Activated CD4-positive, alpha-beta T cell treated with anti-CD3 and anti-CD28 coated beads, Interleukin-2, amount 10 ng/mL, durations not matched to agents 7 days and 5 days (primary cell): ENCODE measurements around the gene NAGS. TPM values are rescaled to one million over a fixed set of nuclear protein-coding genes. Genes with fewer than 3 reads are reported as not detected.
A peak's percentile ranks its signal among the peaks of the same experiment; 100 is the strongest.
"Not testable (repeated sequence)": the region's sequence is repeated elsewhere in the genome, so short reads cannot be mapped to it uniquely, and the experiment has no call there.

Experiments used
- CTCF ChIA-PET: fragments of 350-600 bp; sonication (Branson Sonifier 250); formaldehyde crosslinking; loops from one replicate; lab custom pipeline; 2021; ENCODE audit warnings: antibody characterized with exemption; lab: Charles Lee
- POLR2A ChIA-PET: fragments of 350-600 bp; sonication (Branson Sonifier 250); formaldehyde crosslinking; loops from one replicate; lab custom pipeline; 2021; ENCODE audit warnings: antibody characterized with exemption; lab: Charles Lee
- DNase-seq: peaks from one replicate; pipeline ENCODE4 v3.0.0-alpha.2; 2020
- H3K27ac Mint-ChIP-seq: one replicate; pipeline ENCODE4 v1.8.0; 2021; ENCODE audit warnings: mild to moderate bottlenecking, moderate library complexity, mixed read lengths
- H3K27me3 Mint-ChIP-seq: one replicate; pipeline ENCODE4 v1.8.0; 2021; ENCODE audit warnings: mixed read lengths
- H3K36me3 Mint-ChIP-seq: one replicate; pipeline ENCODE4 v1.8.0; 2021; ENCODE audit warnings: low read depth, mixed read lengths
- H3K4me1 Mint-ChIP-seq: one replicate; pipeline ENCODE4 v1.8.0; 2021; ENCODE audit warnings: mixed read lengths
- H3K4me3 Mint-ChIP-seq: one replicate; pipeline ENCODE4 v1.8.0; 2021; ENCODE audit warnings: mild to moderate bottlenecking, moderate library complexity, mixed read lengths
- H3K9me3 Mint-ChIP-seq: one replicate; pipeline ENCODE4 v1.8.0; 2021; ENCODE audit warnings: mixed read lengths
- total RNA-seq, 2 experiments: library from RNA; stranded (reverse); gene quantifications; one replicate each; pipeline ENCODE4 v1.2.3, GENCODE V29; 2021

NAGS gene
- under 1 TPM; 0.75 to 0.79 TPM for total RNA-seq

DNA sequence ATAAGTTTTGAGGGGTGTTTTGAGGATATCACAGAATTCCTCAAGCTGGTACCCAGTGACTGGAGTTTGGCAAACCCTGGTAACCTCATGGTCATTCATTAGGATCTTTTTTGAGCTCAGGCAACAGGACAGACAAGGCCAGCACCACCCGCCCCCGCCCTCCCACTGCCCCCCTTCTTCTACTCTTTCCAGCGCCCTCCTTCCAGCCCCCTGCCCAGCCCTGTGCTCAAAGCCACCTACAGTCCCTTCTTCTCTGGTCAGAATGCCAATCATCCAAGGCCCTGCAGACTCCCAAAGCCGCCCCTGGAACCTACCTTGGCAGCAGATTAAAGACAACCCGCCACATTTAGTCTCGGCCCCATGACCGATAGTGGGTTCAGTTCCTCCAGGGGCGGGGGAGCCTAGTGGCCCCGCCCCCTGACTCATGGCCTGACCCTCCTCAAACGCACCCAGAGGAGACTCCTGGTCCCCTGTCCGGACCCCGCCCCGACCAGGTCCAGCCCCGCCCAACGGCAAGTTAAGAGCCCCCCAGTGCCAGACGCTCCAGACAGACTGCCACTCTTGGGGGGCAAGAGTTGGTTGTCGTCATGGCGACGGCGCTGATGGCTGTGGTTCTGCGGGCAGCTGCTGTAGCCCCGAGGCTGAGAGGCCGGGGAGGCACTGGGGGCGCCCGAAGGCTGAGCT lies at the start of gene NAGS:
TSS of gene NAGS (plus strand) at position 546 of the 684 bp plus-strand sequence. CDS start at position 588, 42 bp downstream.
- H3K36me3 Mint-ChIP-seq = peaks cover 5% of the 10 kb centered on the region
- ChIA-PET POLR2A (no interaction called here), CTCF (interaction anchor here (0.5 to 0.9 kb wide), 5 partner anchors 10 to 482 kb away, joined by 3 to 4 read pairs (median 3); no protein-coding TSS in a partner anchor)
- no peak for DNase-seq
- H3K27me3 Mint-ChIP-seq = peaks cover 51% of the 10 kb centered on the region
- H3K4me3 Mint-ChIP-seq = peak within 1 kb of the TSS; percentile 7
- no peaks in the 10 kb centered on the region for H3K9me3 Mint-ChIP-seq
- H3K4me1 Mint-ChIP-seq = peaks cover 32% of the 10 kb centered on the region
- no peak within 1 kb of the TSS for H3K27ac Mint-ChIP-seq

DNA sequence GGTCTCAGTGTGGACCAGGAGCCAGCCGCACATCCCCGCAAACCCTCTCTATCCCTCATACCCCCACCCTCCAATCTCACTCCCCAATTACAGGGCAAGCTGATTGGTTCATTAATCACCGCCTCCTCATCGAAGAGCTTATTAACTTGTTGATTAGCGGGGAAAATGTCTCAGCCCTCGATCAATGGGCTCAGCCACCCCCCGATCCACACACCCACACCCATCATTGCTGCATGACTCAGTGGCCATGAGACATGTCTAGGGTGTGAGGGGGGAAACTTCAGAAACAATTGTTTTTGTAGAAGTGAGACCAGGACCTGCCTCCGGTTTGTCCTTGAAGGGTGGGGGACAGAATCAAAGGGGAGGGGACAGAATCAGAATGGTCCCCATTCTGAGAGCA lies 48.2 kb upstream of the NAGS start:
- ChIA-PET POLR2A (no interaction called here), CTCF (interaction anchor here (1.3 kb wide), 1 partner anchor 12 kb away, joined by 3 read pairs; no protein-coding TSS in a partner anchor)
- H3K27ac Mint-ChIP-seq = no peak overlapping the region
- H3K4me3 Mint-ChIP-seq = no peak overlapping the region
- H3K9me3 Mint-ChIP-seq = no peaks in the 10 kb centered on the region
- no peak for DNase-seq
- H3K4me1 Mint-ChIP-seq = peaks cover 3% of the 10 kb centered on the region
- H3K36me3 Mint-ChIP-seq = no peaks in the 10 kb centered on the region
- H3K27me3 Mint-ChIP-seq = peaks cover 28% of the 10 kb centered on the region

- Mint-ChIP-seq H3K36me3 (no peaks in the 10 kb centered on the region), H3K27ac (no peak overlapping the region), H3K4me1 (no peaks in the 10 kb centered on the region), H3K27me3 (peaks cover 16% of the 10 kb centered on the region), H3K4me3 (no peak overlapping the region), H3K9me3 (no peaks in the 10 kb centered on the region)
- POLR2A ChIA-PET = no interaction called here
- CTCF ChIA-PET = interaction anchor here (1.5 kb wide), 1 partner anchor 8 kb away, joined by 3 read pairs; no protein-coding TSS in a partner anchor
- DNase-seq = no peak
Measured at GRCh38 chr17:43958748-43959352, 45.6 kb upstream of the NAGS start.

DNA sequence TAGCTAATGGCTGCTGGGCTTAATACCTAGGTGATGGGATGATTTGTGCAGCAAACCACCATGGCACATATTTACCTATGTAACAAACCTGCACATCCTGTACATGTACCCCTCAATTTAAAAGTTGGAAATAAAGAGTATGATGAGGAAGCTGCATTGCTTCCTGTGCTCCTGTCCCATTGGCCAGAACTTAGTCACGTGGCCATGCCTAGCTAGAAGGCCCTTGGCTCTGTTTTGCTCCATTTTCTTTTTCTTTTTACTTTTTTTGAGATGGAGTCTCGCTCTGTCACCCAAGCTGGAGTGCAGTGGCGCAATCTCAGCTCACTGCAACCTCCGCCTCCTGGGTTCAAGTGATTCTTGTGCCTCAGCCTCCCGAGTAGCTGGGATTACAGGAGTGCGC lies 43.1 kb upstream of the NAGS start:
- CTCF ChIA-PET = interaction anchor here (0.6 kb wide), 2 partner anchors 27 to 384 kb away, joined by 3 to 4 read pairs; partner anchors contain the start of gene GRN
- H3K36me3 Mint-ChIP-seq, H3K27me3 Mint-ChIP-seq, H3K4me1 Mint-ChIP-seq, DNase-seq, H3K9me3 Mint-ChIP-seq, POLR2A ChIA-PET, H3K4me3 Mint-ChIP-seq, H3K27ac Mint-ChIP-seq: not testable (repeated sequence)

DNA sequence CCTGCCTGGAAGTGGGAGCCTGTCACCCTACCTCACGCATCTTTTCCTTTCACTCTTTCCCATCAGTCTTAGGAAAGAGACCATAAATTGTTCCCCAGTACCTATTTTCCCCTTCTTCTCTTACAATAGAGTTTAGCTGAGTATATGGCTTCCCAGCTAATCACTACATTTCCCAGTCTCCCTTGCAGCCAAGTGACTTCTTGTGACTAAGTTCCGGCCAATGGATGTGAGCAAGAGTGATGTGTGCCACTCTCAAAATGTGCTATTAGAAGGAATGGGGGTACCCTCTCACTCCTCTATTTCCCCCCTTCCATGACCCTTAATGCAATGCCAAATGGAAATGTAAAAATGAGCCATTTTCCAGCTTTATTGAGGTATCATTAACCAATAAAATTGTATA lies 42.5 kb upstream of the NAGS start:
- Mint-ChIP-seq H3K4me3 (no peak overlapping the region), H3K27ac (no peak overlapping the region), H3K36me3 (no peaks in the 10 kb centered on the region), H3K9me3 (no peaks in the 10 kb centered on the region), H3K27me3 (peaks cover 10% of the 10 kb centered on the region), H3K4me1 (no peaks in the 10 kb centered on the region)
- ChIA-PET CTCF (interaction anchor here (1.4 kb wide), 1 partner anchor 18 kb away, joined by 5 read pairs; no protein-coding TSS in a partner anchor), POLR2A (no interaction called here)
- DNase-seq = no peak

DNA sequence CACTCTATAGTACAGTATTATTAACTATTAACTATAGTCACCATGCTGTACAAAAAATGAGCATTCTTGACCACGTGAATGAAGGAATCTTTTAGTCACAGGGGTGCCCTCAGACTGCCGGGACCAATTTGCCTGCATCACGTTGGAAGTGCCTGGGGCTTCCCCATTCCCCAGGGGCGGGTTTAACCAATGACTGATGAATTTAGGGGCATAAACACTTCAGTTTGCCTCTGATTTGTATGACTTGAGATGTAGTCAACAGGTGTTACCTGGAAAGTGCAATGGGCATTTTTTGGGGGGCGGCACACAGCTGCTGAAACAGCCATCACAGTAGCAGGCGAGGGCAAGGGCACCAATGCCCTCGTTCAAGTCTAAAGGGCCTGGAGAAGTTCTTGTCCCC lies 41.9 kb upstream of the NAGS start:
- no peak for DNase-seq
- Mint-ChIP-seq H3K4me1 (no peaks in the 10 kb centered on the region), H3K27ac (no peak overlapping the region), H3K9me3 (no peaks in the 10 kb centered on the region), H3K36me3 (no peaks in the 10 kb centered on the region), H3K27me3 (peaks cover 10% of the 10 kb centered on the region), H3K4me3 (no peak overlapping the region)
- POLR2A ChIA-PET = no interaction called here
- CTCF ChIA-PET = interaction anchor here (1.4 kb wide), 1 partner anchor 18 kb away, joined by 5 read pairs; no protein-coding TSS in a partner anchor

DNA sequence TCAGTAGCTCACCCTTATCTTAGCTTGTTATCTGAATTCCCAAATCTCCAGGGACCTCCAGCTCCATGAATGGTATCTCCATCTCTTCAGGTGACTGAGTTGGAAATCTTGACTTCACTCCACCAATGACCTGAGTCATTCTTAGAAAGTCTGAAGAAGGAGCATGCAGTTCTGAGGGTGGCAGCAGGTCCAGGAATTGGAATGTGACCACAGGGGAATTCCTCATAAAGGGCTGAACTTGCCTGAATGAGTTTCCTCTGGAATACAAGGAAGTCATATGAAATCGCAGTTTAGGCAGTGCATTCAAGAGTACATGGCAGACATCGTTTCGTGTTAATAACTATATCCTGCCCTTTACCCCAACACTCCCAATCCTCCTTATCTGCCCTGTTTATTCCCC lies 38.1 kb upstream of the NAGS start:
- no peaks in the 10 kb centered on the region for H3K36me3 Mint-ChIP-seq
- DNase-seq = no peak
- ChIA-PET POLR2A (no interaction called here), CTCF (no interaction called here)
- H3K4me1 Mint-ChIP-seq = no peaks in the 10 kb centered on the region
- no peak overlapping the region for H3K27ac Mint-ChIP-seq
- peaks cover 17% of the 10 kb centered on the region for H3K27me3 Mint-ChIP-seq
- H3K4me3 Mint-ChIP-seq = no peak overlapping the region
- no peaks in the 10 kb centered on the region for H3K9me3 Mint-ChIP-seq

DNA sequence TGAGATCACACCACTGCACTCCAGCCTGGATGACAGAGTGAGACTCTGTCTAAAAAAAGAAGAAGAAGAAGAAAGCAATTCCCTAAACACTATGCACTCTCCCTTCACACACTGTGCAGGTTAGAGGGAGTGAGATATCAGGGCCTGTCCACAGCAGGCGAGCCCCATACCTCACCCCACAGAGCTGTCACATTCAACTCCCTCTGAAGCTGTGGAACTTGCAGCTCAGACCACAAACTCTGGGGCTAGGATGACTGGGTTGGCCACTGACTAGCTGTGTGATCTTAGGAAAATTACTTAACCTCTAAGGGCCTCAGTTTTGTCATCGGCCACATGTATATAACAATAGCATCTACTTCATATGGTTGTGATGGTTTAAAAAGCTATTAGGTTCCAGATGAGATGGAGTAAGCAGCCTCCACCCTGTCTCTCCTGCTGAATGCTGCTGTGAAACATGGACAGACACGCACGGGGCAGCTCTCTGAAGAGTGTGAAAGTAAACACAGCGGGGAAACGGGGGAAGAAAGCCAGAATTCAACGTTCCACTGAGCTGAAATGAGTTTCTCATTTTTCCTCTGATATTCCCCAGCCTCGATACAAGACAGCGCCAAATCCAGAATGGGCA lies 37.1 kb upstream of the NAGS start:
- H3K36me3 Mint-ChIP-seq = no peaks in the 10 kb centered on the region
- H3K27ac Mint-ChIP-seq = no peak overlapping the region
- peaks cover 5% of the 10 kb centered on the region for H3K4me1 Mint-ChIP-seq
- CTCF ChIA-PET = interaction anchor here (0.6 to 1.0 kb wide), 2 partner anchors 9 to 32 kb away, joined by 3 read pairs; no protein-coding TSS in a partner anchor
- no peaks in the 10 kb centered on the region for H3K9me3 Mint-ChIP-seq
- POLR2A ChIA-PET = no interaction called here
- no peak overlapping the region for H3K4me3 Mint-ChIP-seq
- DNase-seq = no peak
- peaks cover 20% of the 10 kb centered on the region for H3K27me3 Mint-ChIP-seq

DNA sequence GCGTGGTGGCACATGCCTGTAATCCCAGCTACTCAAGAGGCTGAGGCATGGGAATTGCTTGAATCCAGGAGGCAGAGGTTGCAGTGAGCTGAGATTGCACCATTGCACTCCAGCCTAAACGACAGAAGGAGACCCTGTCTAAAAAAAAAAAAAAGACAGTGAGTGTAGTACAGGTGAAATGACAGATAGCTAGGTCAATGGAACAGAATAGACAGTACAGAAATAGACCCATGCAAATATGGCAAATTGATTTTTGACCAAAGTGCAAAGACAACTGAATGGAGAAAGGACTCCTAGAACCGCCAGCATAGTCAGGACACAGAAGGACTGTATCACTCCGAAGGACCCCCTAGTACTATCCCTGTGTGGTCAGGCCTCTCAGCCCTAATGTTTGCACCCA lies 34.1 kb upstream of the NAGS start:
- DNase-seq = no peak
- POLR2A ChIA-PET = no interaction called here
- H3K36me3 Mint-ChIP-seq = no peaks in the 10 kb centered on the region
- H3K27me3 Mint-ChIP-seq = peaks cover 27% of the 10 kb centered on the region
- H3K27ac Mint-ChIP-seq = no peak overlapping the region
- H3K4me3 Mint-ChIP-seq = no peak overlapping the region
- H3K4me1 Mint-ChIP-seq = peaks cover 5% of the 10 kb centered on the region
- CTCF ChIA-PET = interaction anchor here (0.6 kb wide), 1 partner anchor 26 kb away, joined by 3 read pairs; no protein-coding TSS in a partner anchor
- H3K9me3 Mint-ChIP-seq = no peaks in the 10 kb centered on the region

GRCh38 chr17:43971436-43971835 lies 33.0 kb upstream of the NAGS start:
- DNase-seq, H3K4me1 Mint-ChIP-seq, H3K27ac Mint-ChIP-seq, H3K9me3 Mint-ChIP-seq, H3K36me3 Mint-ChIP-seq, H3K4me3 Mint-ChIP-seq, POLR2A ChIA-PET: not testable (repeated sequence)
- H3K27me3 Mint-ChIP-seq = peaks cover 23% of the 10 kb centered on the region
- CTCF ChIA-PET = interaction anchor here (0.7 to 1.2 kb wide), 2 partner anchors 12 to 18 kb away, joined by 3 read pairs; partner anchors contain the start of gene PYY

DNA sequence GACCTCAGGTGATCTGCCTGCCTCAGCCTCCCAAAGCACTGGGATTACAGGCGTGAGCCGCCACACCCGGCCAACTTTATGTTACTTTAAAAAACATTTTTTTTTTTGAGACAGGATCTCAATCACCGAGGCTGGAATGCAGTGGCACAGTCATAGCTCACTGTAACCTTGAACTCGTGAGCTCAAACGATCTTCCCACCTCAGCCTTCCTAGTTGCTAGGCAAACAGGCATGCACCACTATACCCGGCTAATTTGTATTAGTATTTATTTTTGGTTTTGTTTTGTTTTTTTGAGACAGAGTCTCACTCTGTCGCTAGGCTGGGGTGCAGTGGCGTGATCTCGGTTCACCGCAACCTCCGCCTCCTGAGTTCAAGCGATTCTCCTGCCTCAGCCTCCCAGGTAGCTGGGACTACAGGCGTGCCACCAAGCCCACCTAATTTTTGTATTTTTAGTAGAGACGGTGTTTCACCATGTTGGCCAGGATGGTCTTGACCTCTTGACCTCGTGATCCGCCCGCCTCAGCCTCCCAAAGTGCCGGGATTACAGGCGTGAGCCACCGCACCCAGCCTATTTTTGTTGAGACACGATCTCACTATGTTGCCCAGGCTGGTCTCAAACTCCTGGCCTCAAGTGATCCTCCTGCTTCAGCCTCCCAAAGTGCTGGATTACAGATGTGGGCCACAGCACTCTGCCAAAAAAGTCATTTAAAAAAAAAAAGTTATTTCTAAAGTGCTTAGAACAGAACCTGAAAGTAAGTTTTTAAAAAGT lies 31.8 kb upstream of the NAGS start:
- CTCF ChIA-PET, H3K9me3 Mint-ChIP-seq, DNase-seq, H3K4me1 Mint-ChIP-seq, H3K4me3 Mint-ChIP-seq, POLR2A ChIA-PET, H3K36me3 Mint-ChIP-seq, H3K27ac Mint-ChIP-seq: not testable (repeated sequence)
- peaks cover 24% of the 10 kb centered on the region for H3K27me3 Mint-ChIP-seq
